ENCODE results near the gene ZC3H12C.

Gene ZC3H12C

GRCh38 chr11:110098645-110099044, 5.5 kb downstream of the ZC3H12C start:
- no peak for DNase-seq

- no peak for DNase-seq
Measured at GRCh38 chr11:110100476-110101240, 7.5 kb downstream of the ZC3H12C start.

GRCh38 chr11:110106713-110107274, 13.6 kb downstream of the ZC3H12C start:
- DNase-seq = no peak

GRCh38 chr11:110110854-110111253, 17.7 kb downstream of the ZC3H12C start:
- no peak for DNase-seq

- DNase-seq = no peak
Measured at GRCh38 chr11:110112457-110112856, 19.3 kb downstream of the ZC3H12C start.

- DNase-seq = no peak
Measured at GRCh38 chr11:110113505-110113904, 20.3 kb downstream of the ZC3H12C start.

- no peak for DNase-seq
Measured at GRCh38 chr11:110113973-110114372, 20.8 kb downstream of the ZC3H12C start.

GRCh38 chr11:110119317-110119716, 26.1 kb downstream of the ZC3H12C start:
- no peak for DNase-seq

GRCh38 chr11:110121204-110121603, 28.0 kb downstream of the ZC3H12C start:
- DNase-seq = no peak

- DNase-seq = no peak
Measured at GRCh38 chr11:110123003-110123402, 29.8 kb downstream of the ZC3H12C start.

- no peak for DNase-seq
Measured at GRCh38 chr11:110124605-110125004, 31.4 kb downstream of the ZC3H12C start.

- DNase-seq = no peak
Measured at GRCh38 chr11:110125632-110126031, 32.4 kb downstream of the ZC3H12C start.

- no peak for DNase-seq
Measured at GRCh38 chr11:110126936-110127335, 33.7 kb downstream of the ZC3H12C start.

- DNase-seq = no peak
Measured at GRCh38 chr11:110128161-110128560, 35.0 kb downstream of the ZC3H12C start.

- no peak for DNase-seq
Measured at GRCh38 chr11:110130642-110131238, 37.5 kb downstream of the ZC3H12C start.

GRCh38 chr11:110131386-110132123, 38.4 kb downstream of the ZC3H12C start:
- no peak for DNase-seq

GRCh38 chr11:110133160-110133559, 40.0 kb downstream of the ZC3H12C start:
- DNase-seq = no peak

GRCh38 chr11:110134110-110134509, 40.9 kb downstream of the ZC3H12C start:
- no peak for DNase-seq

GRCh38 chr11:110141812-110142211, 48.6 kb downstream of the ZC3H12C start:
- no peak for DNase-seq

GRCh38 chr11:110147962-110148709, 54.9 kb downstream of the ZC3H12C start:
- DNase-seq = no peak

- DNase-seq = no peak
Measured at GRCh38 chr11:110148775-110149744, 55.9 kb downstream of the ZC3H12C start.

Data from T-helper 9 cell (primary cell).